Uterus (tissue), 2 donors: ENCODE measurements around the gene LGALS13.

ENCODE experiments used
- POLR2A ChIP-seq, 2 donors: fragments of 450-650 bp; IDR thresholded peaks; one replicate each; pipeline ENCODE4 v1.6.1; 2016; ENCODE audit warnings: antibody characterized with exemption in 2 of 2, mild to moderate bottlenecking in 1 of 2, moderate library complexity in 1 of 2
- TF ChIP-seq, protein P1 (sequence below), 4 experiments: fragments of 200-600 bp in 2 of 4; fragments of 450-650 bp in 2 of 4; sonication (generic) in 2 of 4; IDR thresholded peaks; one replicate each; pipeline ENCODE4 v1.5.1; 2016 to 2019; ENCODE audit warnings: antibody characterized with exemption in 4 of 4, mild to moderate bottlenecking in 2 of 4, moderate library complexity in 1 of 4

DNA sequence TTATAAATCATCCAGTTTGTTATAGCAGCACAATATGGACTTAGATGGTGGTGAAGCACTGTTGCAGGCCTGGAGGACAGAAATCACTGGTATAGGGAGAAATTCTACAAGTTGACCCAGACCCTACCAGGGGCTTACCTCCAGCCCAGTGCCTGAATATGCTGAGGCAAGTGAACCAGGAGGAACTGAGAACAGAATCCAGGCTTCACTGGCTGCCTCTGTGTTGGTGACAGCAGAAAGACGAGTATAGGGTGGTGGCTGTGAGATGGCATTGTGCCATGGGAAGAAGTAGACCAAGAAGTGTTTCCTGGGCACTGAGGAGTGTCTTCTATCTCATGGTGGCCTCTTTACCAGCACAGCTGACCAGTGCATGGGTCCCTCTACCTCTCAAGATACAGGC, 46.4 kb upstream of the LGALS13 start:
- TF ChIP-seq, protein P1, sequence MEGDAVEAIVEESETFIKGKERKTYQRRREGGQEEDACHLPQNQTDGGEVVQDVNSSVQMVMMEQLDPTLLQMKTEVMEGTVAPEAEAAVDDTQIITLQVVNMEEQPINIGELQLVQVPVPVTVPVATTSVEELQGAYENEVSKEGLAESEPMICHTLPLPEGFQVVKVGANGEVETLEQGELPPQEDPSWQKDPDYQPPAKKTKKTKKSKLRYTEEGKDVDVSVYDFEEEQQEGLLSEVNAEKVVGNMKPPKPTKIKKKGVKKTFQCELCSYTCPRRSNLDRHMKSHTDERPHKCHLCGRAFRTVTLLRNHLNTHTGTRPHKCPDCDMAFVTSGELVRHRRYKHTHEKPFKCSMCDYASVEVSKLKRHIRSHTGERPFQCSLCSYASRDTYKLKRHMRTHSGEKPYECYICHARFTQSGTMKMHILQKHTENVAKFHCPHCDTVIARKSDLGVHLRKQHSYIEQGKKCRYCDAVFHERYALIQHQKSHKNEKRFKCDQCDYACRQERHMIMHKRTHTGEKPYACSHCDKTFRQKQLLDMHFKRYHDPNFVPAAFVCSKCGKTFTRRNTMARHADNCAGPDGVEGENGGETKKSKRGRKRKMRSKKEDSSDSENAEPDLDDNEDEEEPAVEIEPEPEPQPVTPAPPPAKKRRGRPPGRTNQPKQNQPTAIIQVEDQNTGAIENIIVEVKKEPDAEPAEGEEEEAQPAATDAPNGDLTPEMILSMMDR (IDR thresholded peaks at IDR 0.05) = no peak
- no peak for TF ChIP-seq POLR2A (IDR thresholded peaks at IDR 0.05)
